Measurements from ENCODE around the gene SPATS1.
A peak's percentile ranks its signal among the peaks of the same experiment; 100 is the strongest.
"Not testable (repeated sequence)": the region's sequence is repeated elsewhere in the genome, so short reads cannot be mapped to it uniquely, and the experiment has no call there.

The SPATS1 gene

GRCh38 chr6:44349904-44350649, 7.6 kb downstream of the SPATS1 start:
- DNase-seq, result no peak

- not testable (repeated sequence) for DNase-seq
Observed at GRCh38 chr6:44350650-44350994, 8.2 kb downstream of the SPATS1 start.

GRCh38 chr6:44352259-44352658, 9.8 kb downstream of the SPATS1 start:
- DNase-seq, result no peak

- no peak for DNase-seq
Observed at GRCh38 chr6:44353336-44353735, 10.9 kb downstream of the SPATS1 start.

- no peak for DNase-seq
Observed at GRCh38 chr6:44355640-44356039, 13.2 kb downstream of the SPATS1 start.

GRCh38 chr6:44356487-44356886, 14.0 kb downstream of the SPATS1 start:
- no peak for DNase-seq

GRCh38 chr6:44359973-44360372, 17.5 kb downstream of the SPATS1 start:
- DNase-seq, result no peak

- DNase-seq, result no peak
Observed at GRCh38 chr6:44361947-44362346, 19.5 kb downstream of the SPATS1 start.

GRCh38 chr6:44363377-44363926, 21.0 kb downstream of the SPATS1 start:
- no peak for DNase-seq

GRCh38 chr6:44366781-44367180, 24.3 kb downstream of the SPATS1 start:
- DNase-seq, result no peak

GRCh38 chr6:44367681-44368080, 25.2 kb downstream of the SPATS1 start:
- DNase-seq, result no peak

GRCh38 chr6:44373051-44373450, 30.6 kb downstream of the SPATS1 start:
- no peak for DNase-seq

- no peak for DNase-seq
Observed at GRCh38 chr6:44373787-44374186, 31.3 kb downstream of the SPATS1 start.

- DNase-seq, result no peak
Observed at GRCh38 chr6:44375071-44375470, 32.6 kb downstream of the SPATS1 start.

- DNase-seq, result no peak
Observed at GRCh38 chr6:44377484-44377883, 35.0 kb downstream of the SPATS1 start.

GRCh38 chr6:44377971-44378370, 35.5 kb downstream of the SPATS1 start:
- no peak for DNase-seq

- DNase-seq, result no peak
Observed at GRCh38 chr6:44381739-44382138, 39.3 kb downstream of the SPATS1 start.

GRCh38 chr6:44386364-44386928, 44.0 kb downstream of the SPATS1 start:
- no peak for DNase-seq

- no peak for DNase-seq
Observed at GRCh38 chr6:44386929-44387345, 44.5 kb downstream of the SPATS1 start.

- peak; percentile 59 for DNase-seq
Observed at GRCh38 chr6:44387346-44388134, 45.1 kb downstream of the SPATS1 start, which contains the start of gene CDC5L. CDC5L (plus strand) TSS chr6:44387706; CDS start chr6:44387824, 118 bp downstream.

GRCh38 chr6:44388135-44388487, 45.7 kb downstream of the SPATS1 start:
- DNase-seq, result no peak

- no peak for DNase-seq
Observed at GRCh38 chr6:44388887-44389286, 46.4 kb downstream of the SPATS1 start.

GRCh38 chr6:44390158-44390683, 47.8 kb downstream of the SPATS1 start:
- DNase-seq, result no peak
